Measurements from ENCODE around the gene YES1. TPM values are rescaled to one million over a fixed set of nuclear protein-coding genes. Genes with fewer than 3 reads are reported as not detected.

The YES1 gene
- total RNA-seq, 6 donors from 2014 or later: 24.1 to 118 (median 55.0) TPM

- H3K27ac ChIP-seq: no peak overlapping the region
- 62 to 81% methylated on average over 1 of the region's 1 CpG for WGBS, 2 donors
Observed at GRCh38 chr18:723541-724080, 88.4 kb downstream of the YES1 start.

DNA sequence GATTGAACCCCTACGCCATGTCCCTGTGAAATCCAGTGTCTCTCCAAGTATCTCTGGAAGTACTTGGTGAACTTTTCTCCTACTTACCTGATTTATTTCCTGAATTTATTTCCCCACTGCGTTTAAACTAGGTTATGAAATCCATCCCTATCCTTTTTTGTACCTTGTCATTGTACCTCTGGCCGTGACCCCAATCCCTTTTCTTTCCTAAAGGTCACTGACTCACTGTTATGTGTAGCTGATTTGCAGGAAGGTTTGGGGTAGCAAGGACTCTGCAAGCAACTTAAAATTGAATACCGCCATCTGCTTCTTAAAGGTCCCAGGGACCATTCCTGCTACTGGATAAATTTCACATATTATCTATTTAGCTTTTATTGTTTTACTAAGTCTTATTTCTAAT, 95.0 kb downstream of the YES1 start:
- WGBS, 2 donors: 87 to 89% methylated on average over 4 of the region's 4 CpGs
- no peak for TF ChIP-seq EP300 (IDR thresholded peaks at IDR 0.05)
- TF ChIP-seq, protein P1, sequence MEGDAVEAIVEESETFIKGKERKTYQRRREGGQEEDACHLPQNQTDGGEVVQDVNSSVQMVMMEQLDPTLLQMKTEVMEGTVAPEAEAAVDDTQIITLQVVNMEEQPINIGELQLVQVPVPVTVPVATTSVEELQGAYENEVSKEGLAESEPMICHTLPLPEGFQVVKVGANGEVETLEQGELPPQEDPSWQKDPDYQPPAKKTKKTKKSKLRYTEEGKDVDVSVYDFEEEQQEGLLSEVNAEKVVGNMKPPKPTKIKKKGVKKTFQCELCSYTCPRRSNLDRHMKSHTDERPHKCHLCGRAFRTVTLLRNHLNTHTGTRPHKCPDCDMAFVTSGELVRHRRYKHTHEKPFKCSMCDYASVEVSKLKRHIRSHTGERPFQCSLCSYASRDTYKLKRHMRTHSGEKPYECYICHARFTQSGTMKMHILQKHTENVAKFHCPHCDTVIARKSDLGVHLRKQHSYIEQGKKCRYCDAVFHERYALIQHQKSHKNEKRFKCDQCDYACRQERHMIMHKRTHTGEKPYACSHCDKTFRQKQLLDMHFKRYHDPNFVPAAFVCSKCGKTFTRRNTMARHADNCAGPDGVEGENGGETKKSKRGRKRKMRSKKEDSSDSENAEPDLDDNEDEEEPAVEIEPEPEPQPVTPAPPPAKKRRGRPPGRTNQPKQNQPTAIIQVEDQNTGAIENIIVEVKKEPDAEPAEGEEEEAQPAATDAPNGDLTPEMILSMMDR (IDR thresholded peaks at IDR 0.05): no peak
- TF ChIP-seq POLR2AphosphoS5 (IDR thresholded peaks at IDR 0.05): no peak
- no peak for TF ChIP-seq POLR2A (IDR thresholded peaks at IDR 0.05)
- no peak for ATAC-seq (ENCODE audit: low FRiP score in 2 of 2)

More at GRCh38 chr18:723541-724080, 88.4 kb downstream of the YES1 start:
- H3K4me1 ChIP-seq: no peaks in the 10 kb centered on the region
- H3K9me3 ChIP-seq: no peaks in the 10 kb centered on the region
- H3K27me3 ChIP-seq: no peaks in the 10 kb centered on the region
- no peak for ATAC-seq (ENCODE audit: low FRiP score in 2 of 2)
- TF ChIP-seq, protein P1 (IDR thresholded peaks at IDR 0.05): no peak
- no peak for TF ChIP-seq EP300 (IDR thresholded peaks at IDR 0.05)
- no peak for TF ChIP-seq POLR2AphosphoS5 (IDR thresholded peaks at IDR 0.05)
- TF ChIP-seq POLR2A (IDR thresholded peaks at IDR 0.05): no peak
- H3K36me3 ChIP-seq: peaks cover 0 to 17% (median 2%) of the 10 kb centered on the region in 4 donors
- H3K4me3 ChIP-seq: no peak overlapping the region
- no peak for DNase-seq

DNA sequence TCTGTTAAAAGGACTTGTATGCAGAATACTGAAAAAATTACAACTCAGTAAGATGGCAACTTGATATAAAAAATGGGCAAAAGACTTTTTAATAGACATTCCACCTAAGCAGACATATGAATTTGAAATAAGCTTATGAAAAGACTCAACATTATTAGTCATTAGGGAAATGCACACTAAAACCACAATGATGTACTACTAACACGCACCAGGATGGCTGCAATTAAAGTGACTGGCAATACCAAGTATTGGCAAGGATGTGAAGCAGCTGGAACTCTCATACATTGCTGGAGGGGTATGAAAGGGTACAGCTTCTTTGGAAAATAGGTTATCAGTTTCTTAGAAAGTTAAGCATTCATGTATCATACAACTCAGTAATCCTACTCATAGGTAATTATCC, 96.4 kb downstream of the YES1 start:
- Histone ChIP-seq H3K36me3 (no peaks in the 10 kb centered on the region), H3K4me1 (peaks cover 4 to 11% (median 10%) of the 10 kb centered on the region in 4 donors), H3K27ac (no peak overlapping the region), H3K27me3 (no peaks in the 10 kb centered on the region), H3K9me3 (no peaks in the 10 kb centered on the region), H3K4me3 (no peak overlapping the region)
- TF ChIP-seq, protein P1 (IDR thresholded peaks at IDR 0.05): no peak
- TF ChIP-seq POLR2AphosphoS5 (IDR thresholded peaks at IDR 0.05): no peak
- TF ChIP-seq POLR2A (IDR thresholded peaks at IDR 0.05): no peak
- no peak for TF ChIP-seq EP300 (IDR thresholded peaks at IDR 0.05)
- 67 to 73% methylated on average over 1 of the region's 1 CpG for WGBS, 2 donors
- no peak for ATAC-seq (ENCODE audit: low FRiP score in 2 of 2)
- no peak for DNase-seq

More for the DNA sequence above, 95.0 kb downstream of the YES1 start:
- no peaks in the 10 kb centered on the region for H3K27me3 ChIP-seq
- no peaks in the 10 kb centered on the region for H3K4me1 ChIP-seq
- DNase-seq: no peak
- H3K27ac ChIP-seq: no peak overlapping the region
- no peaks in the 10 kb centered on the region for H3K9me3 ChIP-seq
- H3K4me3 ChIP-seq: no peak overlapping the region
- H3K36me3 ChIP-seq: no peaks in the 10 kb centered on the region

DNA sequence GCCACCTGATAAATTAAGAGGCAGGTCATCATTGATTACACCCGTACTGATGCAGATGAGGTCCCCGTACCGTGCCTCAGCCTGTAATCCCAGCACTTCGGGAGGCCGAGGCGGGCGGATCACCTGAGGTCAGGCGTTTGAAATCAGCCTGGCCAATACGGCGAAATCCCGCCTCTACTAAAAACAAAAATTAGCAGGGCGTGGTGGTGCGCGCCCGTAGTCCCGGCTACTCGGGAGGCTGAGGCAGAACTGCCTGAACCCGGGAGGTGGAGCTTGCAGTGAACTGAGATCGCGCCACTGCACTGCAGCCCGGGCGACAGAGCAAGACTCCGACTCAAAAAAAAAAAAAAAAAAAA, 98.9 kb downstream of the YES1 start:
- ATAC-seq (ENCODE audit: low FRiP score in 2 of 2): no peak
- TF ChIP-seq POLR2AphosphoS5 (IDR thresholded peaks at IDR 0.05) (no peak), POLR2A (IDR thresholded peaks at IDR 0.05) (no peak), EP300 (IDR thresholded peaks at IDR 0.05) (no peak)
- TF ChIP-seq, protein P1 (IDR thresholded peaks at IDR 0.05): no peak
- DNase-seq: peak in 1 of 2 donors; percentile 68
- peak overlapping the region in 3 of 4 donors; percentile 68 to 82 (median 69) for H3K4me3 ChIP-seq
- WGBS, 2 donors: 95 to 96% methylated on average over 13 to 23 of the region's 23 CpGs
- no peaks in the 10 kb centered on the region for H3K27me3 ChIP-seq
- H3K27ac ChIP-seq: peak overlapping the region; percentile 82 to 90 (median 89)
- no peaks in the 10 kb centered on the region for H3K9me3 ChIP-seq
- peaks cover 10 to 24% (median 12%) of the 10 kb centered on the region in 4 donors for H3K4me1 ChIP-seq
- H3K36me3 ChIP-seq: peaks cover 0 to 4% (median 0%) of the 10 kb centered on the region in 4 donors
